GM12864 (cell line): ENCODE measurements around the gene GABRQ.

ENCODE experiments used
- DNase-seq: peaks from one replicate; pipeline ENCODE4 v3.0.0-alpha.2; 2011; ENCODE audit warnings: low read depth
- H3K4me3 ChIP-seq: 2 replicates; pipeline ENCODE4 v1.5.1; 2011; ENCODE audit warnings: mild to moderate bottlenecking, low read depth, low read length, control low read depth
- CTCF ChIP-seq: IDR thresholded peaks from 2 replicates; pipeline ENCODE4 v1.5.1; 2011; ENCODE audit warnings: low read depth, mild to moderate bottlenecking, moderate library complexity, low read length, control low read depth, inconsistent platforms; ENCODE audit errors: missing control alignments

The GABRQ gene

GRCh38 chrX:152641996-152642395 lies 4.3 kb downstream of the GABRQ start:
- DNase-seq: peak; percentile 2
- no peak overlapping the region for H3K4me3 ChIP-seq
- peak; percentile 32 for TF ChIP-seq CTCF

- DNase-seq: no peak
- no peak for TF ChIP-seq CTCF
- H3K4me3 ChIP-seq: no peak overlapping the region
These were observed 5.4 kb downstream of the GABRQ start for GRCh38 chrX:152642931-152643564.

DNA sequence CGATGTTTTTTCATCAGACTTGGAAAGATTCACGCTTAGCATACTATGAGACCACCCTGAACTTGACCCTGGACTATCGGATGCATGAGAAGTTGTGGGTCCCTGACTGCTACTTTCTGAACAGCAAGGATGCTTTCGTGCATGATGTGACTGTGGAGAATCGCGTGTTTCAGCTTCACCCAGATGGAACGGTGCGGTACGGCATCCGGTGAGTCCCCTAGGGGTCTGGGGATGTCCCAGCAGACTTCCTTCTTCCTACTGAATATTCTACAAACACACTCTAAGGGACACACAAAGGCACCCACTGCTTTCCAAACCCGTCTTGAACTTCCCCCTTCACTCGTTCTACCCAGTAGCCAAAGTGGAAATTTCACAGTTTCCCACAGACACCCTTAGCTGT lies 9.3 kb downstream of the GABRQ start:
- H3K4me3 ChIP-seq: no peak overlapping the region
- no peak for DNase-seq
- no peak for TF ChIP-seq CTCF

- H3K4me3 ChIP-seq: no peak overlapping the region
- no peak for TF ChIP-seq CTCF
- no peak for DNase-seq
These were observed 10.3 kb downstream of the GABRQ start for GRCh38 chrX:152647978-152648377.

DNA sequence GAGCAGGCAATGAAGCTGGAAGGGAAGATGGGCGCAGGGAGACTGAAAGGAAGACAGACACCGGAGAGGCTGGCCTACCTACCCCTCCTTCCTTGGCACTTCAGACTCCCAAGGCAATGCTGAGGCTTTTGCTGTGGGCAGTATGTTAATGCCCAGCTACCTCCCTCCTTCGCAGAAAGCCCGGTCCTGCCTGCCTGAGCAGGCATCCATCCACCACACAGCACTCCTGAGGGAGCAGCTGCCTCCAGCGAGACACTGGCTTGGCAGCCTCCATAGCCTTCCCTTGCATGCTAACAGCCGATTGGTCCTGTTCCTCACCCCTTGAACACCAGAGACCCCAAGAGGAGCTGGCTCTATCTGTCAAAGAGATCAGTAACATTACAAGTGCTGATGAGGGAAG lies 14.4 kb downstream of the GABRQ start:
- no peak for TF ChIP-seq CTCF
- H3K4me3 ChIP-seq: no peak overlapping the region

GRCh38 chrX:152652467-152652866 lies 14.8 kb downstream of the GABRQ start:
- TF ChIP-seq CTCF: no peak
- DNase-seq: no peak
- no peak overlapping the region for H3K4me3 ChIP-seq

More for the DNA sequence above, 14.4 kb downstream of the GABRQ start:
- no peak for DNase-seq

DNA sequence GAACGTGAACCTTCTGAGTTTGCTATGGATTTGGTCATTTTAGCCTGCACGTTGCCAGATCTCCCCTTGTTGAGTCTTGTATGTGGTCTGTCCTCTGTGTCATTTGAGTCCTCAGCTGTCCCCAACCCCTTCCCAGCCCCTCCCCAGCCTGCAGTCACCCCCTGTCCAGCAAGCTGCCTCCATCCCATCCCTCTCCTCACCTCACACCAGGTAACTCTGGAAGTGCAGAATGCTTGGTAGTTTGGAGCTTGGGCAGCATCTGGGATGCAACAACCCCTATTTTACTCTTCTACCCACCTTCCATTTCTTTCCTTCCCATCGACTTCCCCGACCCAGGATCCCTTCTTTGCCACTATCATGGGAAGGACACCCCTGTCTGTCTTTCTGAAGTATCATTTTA lies 18.4 kb downstream of the GABRQ start:
- no peak overlapping the region for H3K4me3 ChIP-seq
- no peak for DNase-seq
- no peak for TF ChIP-seq CTCF
